Subcutaneous adipose tissue (tissue), 4 donors: ENCODE results near the gene NDUFA5. TPM values are rescaled to one million over a fixed set of nuclear protein-coding genes. Genes with fewer than 3 reads are reported as not detected.

Experiments
- total RNA-seq, 4 donors: library from RNA; depleted of rRNA; stranded (reverse); fragments of >200 nt; gene quantifications; one replicate each; pipeline ENCODE4 v1.1.0, GENCODE V29; 2016
- TF ChIP-seq, protein P1 (sequence below): fragments of 450-650 bp; IDR thresholded peaks from one replicate; pipeline ENCODE4 v1.5.1; 2016; ENCODE audit warnings: low read depth, mild to moderate bottlenecking, control low read depth, antibody characterized with exemption, moderate library complexity

Gene NDUFA5
- total RNA-seq, 4 donors from 2014 or later, result 39.0 to 68.2 (median 39.1) TPM

DNA sequence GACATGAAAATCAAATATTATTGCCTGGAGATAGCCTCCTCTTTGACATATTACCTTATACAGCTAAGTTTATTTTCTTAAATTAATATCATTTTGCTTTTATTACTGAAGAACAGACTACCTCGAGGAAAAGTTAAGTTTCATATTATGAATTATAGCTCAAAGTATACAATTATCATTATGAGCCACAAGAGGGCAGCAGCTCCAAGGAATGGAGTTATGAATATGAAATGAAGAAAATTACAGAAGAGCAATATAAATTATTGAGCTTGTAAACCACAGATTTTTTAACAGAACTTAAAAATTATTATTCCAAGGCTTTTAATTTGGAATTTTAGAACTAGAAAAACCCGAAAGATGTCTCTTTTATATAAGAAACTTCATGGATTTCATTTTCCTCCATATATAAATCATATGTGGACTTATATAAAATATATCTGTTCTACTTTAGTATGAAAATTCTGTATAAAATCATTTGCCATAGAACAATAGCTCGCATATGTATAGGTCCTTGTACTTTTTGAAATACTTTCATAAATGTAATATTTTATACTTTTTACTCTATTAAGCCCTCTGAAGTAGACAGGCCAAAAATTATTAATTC lies 63.3 kb downstream of the NDUFA5 start:
- TF ChIP-seq, protein P1, sequence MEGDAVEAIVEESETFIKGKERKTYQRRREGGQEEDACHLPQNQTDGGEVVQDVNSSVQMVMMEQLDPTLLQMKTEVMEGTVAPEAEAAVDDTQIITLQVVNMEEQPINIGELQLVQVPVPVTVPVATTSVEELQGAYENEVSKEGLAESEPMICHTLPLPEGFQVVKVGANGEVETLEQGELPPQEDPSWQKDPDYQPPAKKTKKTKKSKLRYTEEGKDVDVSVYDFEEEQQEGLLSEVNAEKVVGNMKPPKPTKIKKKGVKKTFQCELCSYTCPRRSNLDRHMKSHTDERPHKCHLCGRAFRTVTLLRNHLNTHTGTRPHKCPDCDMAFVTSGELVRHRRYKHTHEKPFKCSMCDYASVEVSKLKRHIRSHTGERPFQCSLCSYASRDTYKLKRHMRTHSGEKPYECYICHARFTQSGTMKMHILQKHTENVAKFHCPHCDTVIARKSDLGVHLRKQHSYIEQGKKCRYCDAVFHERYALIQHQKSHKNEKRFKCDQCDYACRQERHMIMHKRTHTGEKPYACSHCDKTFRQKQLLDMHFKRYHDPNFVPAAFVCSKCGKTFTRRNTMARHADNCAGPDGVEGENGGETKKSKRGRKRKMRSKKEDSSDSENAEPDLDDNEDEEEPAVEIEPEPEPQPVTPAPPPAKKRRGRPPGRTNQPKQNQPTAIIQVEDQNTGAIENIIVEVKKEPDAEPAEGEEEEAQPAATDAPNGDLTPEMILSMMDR, result no peak

DNA sequence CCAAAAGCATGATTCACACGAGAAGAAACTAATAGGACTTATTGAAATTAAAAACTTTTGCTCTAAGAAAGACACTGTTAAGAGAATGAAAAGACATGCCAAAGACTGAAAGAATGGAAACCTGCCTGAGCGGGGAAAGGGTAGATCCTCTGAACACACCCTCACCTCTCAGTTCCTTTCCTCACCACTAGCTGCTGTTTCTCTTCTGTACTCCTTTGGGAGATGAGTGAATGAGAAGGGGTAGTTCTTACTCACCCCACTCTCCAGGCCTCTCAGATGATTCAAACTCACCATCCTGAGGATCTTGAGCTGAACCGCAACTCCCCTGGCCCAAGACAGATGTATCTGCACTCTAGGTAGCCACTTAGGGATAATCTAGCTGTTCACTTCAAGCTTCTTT lies 65.1 kb downstream of the NDUFA5 start:
- TF ChIP-seq, protein P1, result no peak

Other genes with a start within 250 kb of the NDUFA5 start
- 1 to 10 TPM in 1 of 4 donors, under 1 TPM in 2, not detected in 1; 0.38 to 1.1 (median 0.51) TPM for gene IQUB, start 23.2 kb downstream of the NDUFA5 start, total RNA-seq
- not detected for gene ASB15, start 44.0 kb upstream of the NDUFA5 start, total RNA-seq
- not detected for gene LMOD2, start 98.0 kb upstream of the NDUFA5 start, total RNA-seq
- gene WASL, start 191.2 kb upstream of the NDUFA5 start, total RNA-seq, result 10 to 100 TPM; 30.0 to 45.7 (median 32.2) TPM